C4-2B (cell line): Measurements from ENCODE around the gene F13A1.

ENCODE experiments used
- H3K27ac ChIP-seq: fragments of 450-650 bp; 2 replicates; pipeline ENCODE4 v1.5.1; 2017
- ZFX ChIP-seq: fragments of 450-650 bp; IDR thresholded peaks from 2 replicates; pipeline ENCODE4 v1.6.1; 2017
- TF ChIP-seq, protein P1 (sequence below): fragments of 450-650 bp; conservative IDR thresholded peaks from 2 replicates; pipeline ENCODE4 v1.5.1; 2017; ENCODE audit warnings: mild to moderate bottlenecking

The F13A1 gene

DNA sequence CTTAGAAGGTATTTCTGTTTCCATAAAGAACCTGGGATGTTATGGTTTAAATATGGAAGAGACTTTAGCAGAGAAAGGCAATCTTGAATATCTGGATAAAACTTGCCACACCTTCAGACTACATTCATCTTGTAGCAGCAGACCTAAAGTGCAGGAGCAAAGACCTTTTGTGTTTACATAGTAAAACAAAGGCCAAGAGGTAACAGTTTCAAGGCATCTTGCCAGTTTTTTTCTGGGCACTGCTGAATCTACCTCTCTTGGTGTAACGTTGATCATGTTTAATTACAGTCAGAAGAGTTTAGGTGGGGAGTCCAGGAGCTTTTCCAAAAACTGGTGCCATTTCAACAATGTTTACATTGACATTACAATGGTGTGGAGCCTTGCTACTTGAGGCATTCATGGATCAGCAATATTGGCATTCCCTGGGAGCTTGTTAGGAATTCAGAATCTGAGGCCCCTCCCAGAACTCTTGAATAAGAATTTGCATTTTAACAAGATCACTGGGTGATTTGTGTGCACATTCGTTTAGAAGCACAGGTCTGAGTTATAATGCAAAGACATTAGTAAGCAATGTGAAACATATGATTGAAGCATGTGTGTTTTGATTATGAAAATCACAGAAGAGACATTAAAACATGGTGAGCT is 94.5 kb downstream of the F13A1 start:
- no peak overlapping the region for H3K27ac ChIP-seq
- TF ChIP-seq, protein P1, sequence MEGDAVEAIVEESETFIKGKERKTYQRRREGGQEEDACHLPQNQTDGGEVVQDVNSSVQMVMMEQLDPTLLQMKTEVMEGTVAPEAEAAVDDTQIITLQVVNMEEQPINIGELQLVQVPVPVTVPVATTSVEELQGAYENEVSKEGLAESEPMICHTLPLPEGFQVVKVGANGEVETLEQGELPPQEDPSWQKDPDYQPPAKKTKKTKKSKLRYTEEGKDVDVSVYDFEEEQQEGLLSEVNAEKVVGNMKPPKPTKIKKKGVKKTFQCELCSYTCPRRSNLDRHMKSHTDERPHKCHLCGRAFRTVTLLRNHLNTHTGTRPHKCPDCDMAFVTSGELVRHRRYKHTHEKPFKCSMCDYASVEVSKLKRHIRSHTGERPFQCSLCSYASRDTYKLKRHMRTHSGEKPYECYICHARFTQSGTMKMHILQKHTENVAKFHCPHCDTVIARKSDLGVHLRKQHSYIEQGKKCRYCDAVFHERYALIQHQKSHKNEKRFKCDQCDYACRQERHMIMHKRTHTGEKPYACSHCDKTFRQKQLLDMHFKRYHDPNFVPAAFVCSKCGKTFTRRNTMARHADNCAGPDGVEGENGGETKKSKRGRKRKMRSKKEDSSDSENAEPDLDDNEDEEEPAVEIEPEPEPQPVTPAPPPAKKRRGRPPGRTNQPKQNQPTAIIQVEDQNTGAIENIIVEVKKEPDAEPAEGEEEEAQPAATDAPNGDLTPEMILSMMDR, result no peak
- TF ChIP-seq ZFX, result no peak

DNA sequence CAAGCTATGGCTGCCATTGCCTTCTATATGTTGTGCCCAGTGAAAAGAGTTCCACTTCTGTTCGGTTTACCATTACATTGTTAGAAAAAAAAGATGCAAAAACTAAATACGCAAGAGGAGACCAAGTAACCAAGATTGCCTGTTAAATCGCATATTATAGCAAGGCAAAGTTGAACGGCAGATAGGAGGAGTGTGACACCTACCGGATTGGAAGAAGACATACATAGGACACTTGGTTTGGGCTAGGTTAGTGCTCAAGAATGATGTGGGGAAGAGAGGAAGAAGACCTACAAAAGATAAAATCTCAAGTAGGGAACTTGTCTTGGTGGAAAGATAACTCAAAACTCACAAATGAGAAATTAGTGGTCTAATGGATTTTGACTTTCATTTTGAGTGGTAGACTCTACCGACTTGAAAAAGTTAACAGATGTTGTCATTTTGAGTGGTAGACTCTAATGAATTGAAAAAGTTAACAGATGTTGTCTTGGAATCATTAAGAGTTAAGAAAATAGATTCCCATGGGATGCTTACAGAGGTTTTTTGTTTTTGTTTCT is 95.5 kb downstream of the F13A1 start:
- no peak overlapping the region for H3K27ac ChIP-seq
- no peak for TF ChIP-seq ZFX
- TF ChIP-seq, protein P1, result no peak

DNA sequence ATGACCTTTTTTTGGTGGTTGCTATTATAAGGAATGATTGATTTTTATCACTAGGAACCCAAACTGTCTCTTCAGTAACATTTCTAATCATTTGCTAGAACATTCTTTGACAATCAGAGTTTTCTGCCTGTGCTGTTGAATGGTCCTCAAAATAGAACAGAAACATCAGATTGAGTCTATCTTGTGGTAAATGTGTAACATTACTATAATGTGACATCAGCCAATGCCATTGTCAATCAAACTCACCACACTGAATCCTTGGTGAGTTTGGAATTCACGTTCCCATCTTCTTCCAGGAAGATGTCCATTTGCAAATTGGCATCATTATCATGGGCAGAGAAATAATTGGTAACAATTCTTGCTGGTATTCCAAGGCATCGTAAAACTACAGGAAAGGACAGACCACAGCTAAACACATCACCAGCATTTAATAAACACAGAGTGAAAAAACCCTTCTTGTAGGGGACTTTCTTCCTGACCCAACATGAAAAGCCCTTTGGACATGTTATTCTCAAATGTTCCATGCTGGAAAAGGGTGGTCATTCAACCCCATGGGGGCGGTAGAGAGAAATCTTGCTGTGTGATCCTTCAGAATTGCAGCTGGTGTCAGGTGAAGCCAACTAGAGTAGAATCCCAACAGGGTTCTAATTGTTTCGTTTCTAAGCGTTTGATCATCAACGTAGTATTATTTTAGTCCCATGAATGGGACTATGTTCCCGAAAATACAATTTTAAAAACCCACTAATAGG is 98.5 kb downstream of the F13A1 start:
- H3K27ac ChIP-seq, result no peak overlapping the region
- TF ChIP-seq, protein P1, result peak; percentile 46
- no peak for TF ChIP-seq ZFX

DNA sequence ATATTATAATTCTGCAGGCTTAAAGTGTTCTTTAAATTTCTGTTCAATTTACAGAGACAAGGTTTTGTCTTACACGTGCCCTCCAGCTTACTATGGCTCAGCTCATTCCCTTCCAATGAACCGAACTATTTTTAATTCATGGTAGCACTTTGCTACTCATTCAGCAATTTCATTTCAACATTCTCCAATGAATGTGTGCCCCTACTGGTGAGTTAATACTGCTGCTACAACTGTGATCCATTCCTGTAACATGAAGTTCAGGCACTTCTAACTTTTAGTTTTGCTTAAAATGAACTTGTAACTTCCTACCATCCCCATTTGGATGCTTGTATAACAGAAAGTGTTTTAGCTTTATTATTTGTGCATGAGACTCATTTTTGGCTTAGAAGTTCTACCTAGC is 99.7 kb downstream of the F13A1 start:
- TF ChIP-seq, protein P1, result peak; percentile 52
- TF ChIP-seq ZFX, result no peak
- no peak overlapping the region for H3K27ac ChIP-seq

DNA sequence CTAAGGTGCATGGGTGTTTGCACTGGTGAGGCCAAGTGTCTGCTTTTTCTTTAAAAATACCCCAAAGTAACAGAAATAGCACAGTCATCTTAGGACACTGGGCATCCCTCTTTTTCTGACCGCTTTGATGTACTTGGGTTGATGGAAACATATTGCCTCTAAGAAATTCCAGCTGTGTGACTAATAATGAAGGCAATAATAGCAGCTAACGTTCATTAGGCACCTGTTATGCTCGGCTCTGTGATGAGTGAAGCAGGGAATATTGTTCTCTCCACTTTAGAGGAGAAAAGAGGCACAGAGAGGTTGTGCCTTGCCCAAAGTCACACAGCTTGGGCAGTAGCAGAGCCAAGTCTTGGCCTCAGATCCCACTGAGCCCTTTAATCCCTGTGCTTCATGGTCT is 100.7 kb downstream of the F13A1 start:
- no peak for TF ChIP-seq ZFX
- TF ChIP-seq, protein P1, result no peak
- H3K27ac ChIP-seq, result no peak overlapping the region

DNA sequence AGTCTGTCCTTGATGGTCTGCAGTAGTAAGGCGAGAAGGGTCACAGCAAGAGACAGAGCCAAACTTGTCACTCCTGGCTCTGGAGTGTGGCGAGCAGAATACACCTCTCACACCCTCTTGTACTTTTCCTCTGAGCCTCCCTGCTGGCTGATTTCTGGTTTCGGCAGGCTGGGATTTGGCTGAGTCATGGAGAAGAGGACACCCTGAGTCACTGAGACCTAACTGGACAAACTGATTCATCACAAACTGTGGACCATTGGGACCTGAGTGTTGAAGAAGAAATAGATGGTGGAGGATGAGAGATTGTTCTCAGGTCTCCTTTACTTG is 101.7 kb downstream of the F13A1 start:
- TF ChIP-seq, protein P1, result no peak
- no peak for TF ChIP-seq ZFX
- H3K27ac ChIP-seq, result no peak overlapping the region

DNA sequence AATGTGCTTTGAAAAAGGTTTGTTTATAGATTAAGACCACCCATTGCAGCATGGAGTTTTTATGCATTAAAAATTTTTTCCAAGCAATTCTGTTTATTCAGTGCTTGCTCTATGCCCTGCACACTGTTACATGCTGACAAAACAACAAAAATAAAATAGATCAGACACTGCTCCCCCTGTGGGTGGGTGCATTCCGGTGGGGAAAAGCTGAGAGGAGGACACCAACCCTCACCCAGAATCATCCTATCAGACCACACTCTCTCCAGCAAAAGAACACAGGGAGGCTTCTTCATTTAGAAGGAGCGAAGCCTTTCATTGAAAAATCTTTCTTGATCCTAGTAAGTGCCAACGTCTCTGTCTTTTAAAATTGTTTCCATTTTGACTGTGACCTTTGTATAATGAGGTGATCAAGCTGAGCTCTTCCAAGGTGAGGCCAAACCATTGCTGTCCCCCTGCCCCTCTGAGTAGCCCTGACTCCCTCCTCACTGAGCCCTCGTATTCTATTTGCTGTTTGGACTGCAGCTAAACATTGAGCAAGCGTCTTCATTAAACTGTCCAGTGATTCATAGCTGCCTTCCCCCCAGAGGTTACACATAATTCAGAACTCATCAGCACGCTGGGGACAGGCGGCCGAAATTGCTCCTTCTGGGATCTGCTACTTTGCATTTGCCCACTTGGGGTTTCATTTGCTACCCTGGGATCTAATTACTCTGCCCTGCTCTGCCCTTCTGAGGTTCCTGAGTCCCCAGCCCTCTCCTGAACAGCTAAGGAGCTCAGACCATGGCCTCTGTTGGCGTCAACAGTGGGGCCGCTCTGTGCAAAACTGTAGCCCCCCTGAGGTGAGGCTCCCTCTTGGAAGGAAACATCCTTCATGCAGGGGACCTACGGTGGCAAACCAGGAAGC is 102.4 kb downstream of the F13A1 start:
- H3K27ac ChIP-seq, result no peak overlapping the region
- no peak for TF ChIP-seq ZFX
- TF ChIP-seq, protein P1, result no peak
